HL-60 (cell line): ENCODE measurements around the gene MFF.
A peak's percentile ranks its signal among the peaks of the same experiment; 100 is the strongest.

Source experiments
- DNase-seq, 2 experiments: peaks; one replicate each; pipeline ENCODE4 v3.0.0-alpha.2; 2010 to 2020; ENCODE audit warnings: low read depth in 1 of 2, low spot score in 1 of 2
- H3K27ac ChIP-seq: fragments of 250-450 bp; sonication (Bioruptor Pico); replicated peaks from 2 replicates; pipeline ENCODE4 v1.5.1; 2020; ENCODE audit warnings: mild to moderate bottlenecking, moderate library complexity
- H3K27me3 ChIP-seq: fragments of 250-450 bp; sonication (Bioruptor Pico); 2 replicates; pipeline ENCODE4 v1.5.1; 2021; ENCODE audit warnings: mild to moderate bottlenecking, moderate library complexity; ENCODE audit not compliant: insufficient read depth, poor library complexity, severe bottlenecking
- H3K4me3 ChIP-seq: replicated peaks from 2 replicates; pipeline ENCODE4 v1.5.1; 2011; ENCODE audit warnings: mild to moderate bottlenecking, control low read depth, low read length; ENCODE audit not compliant: insufficient read depth
- GABPA ChIP-seq: IDR thresholded peaks from 2 replicates; pipeline ENCODE4 v1.6.1; 2012; ENCODE audit warnings: low read depth
- POLR2AphosphoS5 ChIP-seq: IDR thresholded peaks from 2 replicates; pipeline ENCODE4 v1.6.1; 2012; ENCODE audit warnings: low read depth
- SPI1 ChIP-seq: IDR thresholded peaks from 2 replicates; pipeline ENCODE4 v1.6.1; 2012; ENCODE audit warnings: low read depth, mild to moderate bottlenecking, borderline replicate concordance
- TF ChIP-seq, protein P1 (sequence below): IDR thresholded peaks from one replicate; pipeline ENCODE4 v1.5.1; 2011; ENCODE audit warnings: low read length, control low read depth, inconsistent platforms; ENCODE audit not compliant: insufficient read depth
- TF ChIP-seq, protein P2 (sequence below): IDR thresholded peaks from 2 replicates; pipeline ENCODE4 v1.6.1; 2012; ENCODE audit warnings: low read depth; ENCODE audit not compliant: insufficient replicate concordance

The MFF gene

DNA sequence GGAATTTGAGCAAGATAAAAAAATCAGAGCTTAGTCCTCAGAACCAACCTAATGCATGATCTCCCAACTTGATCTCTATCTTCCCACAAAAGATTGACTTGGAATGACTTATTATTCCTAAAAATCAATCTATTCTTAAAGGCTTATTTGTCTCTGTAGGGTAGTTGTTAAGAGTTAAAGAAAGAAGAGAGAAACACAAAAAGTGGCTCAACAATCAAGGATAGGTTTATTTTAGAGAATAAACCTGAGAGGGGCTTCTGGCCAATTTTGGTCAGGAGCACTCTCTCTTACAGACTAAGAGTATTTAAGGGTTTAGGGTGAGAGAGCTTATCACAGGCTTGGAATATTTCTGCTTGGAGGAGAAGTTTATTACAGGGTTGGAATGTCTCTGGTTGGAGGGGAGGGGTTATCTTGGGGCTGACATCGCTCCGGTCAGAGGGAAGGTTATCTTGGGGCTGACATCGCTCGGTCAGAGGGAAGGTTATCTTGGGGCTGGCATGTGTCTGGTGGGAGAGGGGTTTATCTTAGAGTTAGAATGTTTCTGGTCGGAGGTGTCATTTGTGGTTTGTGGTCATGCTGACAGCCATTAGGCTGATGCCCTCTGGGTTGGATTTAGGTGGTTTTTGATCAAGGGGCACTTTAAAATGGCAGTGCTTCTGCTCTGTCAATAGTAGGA, 2.4 kb upstream of the MFF start:
- H3K27ac ChIP-seq, result no peak overlapping the region
- no peak overlapping the region for H3K4me3 ChIP-seq
- DNase-seq, result no peak
- no peak for TF ChIP-seq GABPA
- TF ChIP-seq, protein P1, sequence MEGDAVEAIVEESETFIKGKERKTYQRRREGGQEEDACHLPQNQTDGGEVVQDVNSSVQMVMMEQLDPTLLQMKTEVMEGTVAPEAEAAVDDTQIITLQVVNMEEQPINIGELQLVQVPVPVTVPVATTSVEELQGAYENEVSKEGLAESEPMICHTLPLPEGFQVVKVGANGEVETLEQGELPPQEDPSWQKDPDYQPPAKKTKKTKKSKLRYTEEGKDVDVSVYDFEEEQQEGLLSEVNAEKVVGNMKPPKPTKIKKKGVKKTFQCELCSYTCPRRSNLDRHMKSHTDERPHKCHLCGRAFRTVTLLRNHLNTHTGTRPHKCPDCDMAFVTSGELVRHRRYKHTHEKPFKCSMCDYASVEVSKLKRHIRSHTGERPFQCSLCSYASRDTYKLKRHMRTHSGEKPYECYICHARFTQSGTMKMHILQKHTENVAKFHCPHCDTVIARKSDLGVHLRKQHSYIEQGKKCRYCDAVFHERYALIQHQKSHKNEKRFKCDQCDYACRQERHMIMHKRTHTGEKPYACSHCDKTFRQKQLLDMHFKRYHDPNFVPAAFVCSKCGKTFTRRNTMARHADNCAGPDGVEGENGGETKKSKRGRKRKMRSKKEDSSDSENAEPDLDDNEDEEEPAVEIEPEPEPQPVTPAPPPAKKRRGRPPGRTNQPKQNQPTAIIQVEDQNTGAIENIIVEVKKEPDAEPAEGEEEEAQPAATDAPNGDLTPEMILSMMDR, result no peak
- no peak for TF ChIP-seq SPI1
- no peak for TF ChIP-seq POLR2AphosphoS5
- TF ChIP-seq, protein P2, sequence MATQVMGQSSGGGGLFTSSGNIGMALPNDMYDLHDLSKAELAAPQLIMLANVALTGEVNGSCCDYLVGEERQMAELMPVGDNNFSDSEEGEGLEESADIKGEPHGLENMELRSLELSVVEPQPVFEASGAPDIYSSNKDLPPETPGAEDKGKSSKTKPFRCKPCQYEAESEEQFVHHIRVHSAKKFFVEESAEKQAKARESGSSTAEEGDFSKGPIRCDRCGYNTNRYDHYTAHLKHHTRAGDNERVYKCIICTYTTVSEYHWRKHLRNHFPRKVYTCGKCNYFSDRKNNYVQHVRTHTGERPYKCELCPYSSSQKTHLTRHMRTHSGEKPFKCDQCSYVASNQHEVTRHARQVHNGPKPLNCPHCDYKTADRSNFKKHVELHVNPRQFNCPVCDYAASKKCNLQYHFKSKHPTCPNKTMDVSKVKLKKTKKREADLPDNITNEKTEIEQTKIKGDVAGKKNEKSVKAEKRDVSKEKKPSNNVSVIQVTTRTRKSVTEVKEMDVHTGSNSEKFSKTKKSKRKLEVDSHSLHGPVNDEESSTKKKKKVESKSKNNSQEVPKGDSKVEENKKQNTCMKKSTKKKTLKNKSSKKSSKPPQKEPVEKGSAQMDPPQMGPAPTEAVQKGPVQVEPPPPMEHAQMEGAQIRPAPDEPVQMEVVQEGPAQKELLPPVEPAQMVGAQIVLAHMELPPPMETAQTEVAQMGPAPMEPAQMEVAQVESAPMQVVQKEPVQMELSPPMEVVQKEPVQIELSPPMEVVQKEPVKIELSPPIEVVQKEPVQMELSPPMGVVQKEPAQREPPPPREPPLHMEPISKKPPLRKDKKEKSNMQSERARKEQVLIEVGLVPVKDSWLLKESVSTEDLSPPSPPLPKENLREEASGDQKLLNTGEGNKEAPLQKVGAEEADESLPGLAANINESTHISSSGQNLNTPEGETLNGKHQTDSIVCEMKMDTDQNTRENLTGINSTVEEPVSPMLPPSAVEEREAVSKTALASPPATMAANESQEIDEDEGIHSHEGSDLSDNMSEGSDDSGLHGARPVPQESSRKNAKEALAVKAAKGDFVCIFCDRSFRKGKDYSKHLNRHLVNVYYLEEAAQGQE, result no peak
- H3K27me3 ChIP-seq, result no peaks in the 10 kb centered on the region

DNA sequence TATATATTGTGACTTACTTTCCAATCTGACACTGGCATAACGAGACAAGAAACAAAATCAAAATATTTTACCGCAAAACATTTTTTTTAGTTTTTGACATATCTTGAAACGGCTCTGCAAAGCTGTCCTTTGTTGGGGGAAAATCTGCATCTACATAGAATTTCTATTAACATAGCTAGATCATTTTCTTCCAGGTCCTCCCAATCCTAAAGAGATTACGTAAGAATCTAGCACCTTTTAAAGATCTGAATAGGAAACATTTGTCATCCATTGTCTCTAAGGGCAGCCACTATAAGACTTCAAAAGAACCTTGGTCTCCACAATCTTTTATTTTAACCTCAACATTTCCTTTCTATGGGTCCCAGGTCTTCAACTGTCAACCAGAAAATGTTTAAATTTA, 1.2 kb upstream of the MFF start:
- Histone ChIP-seq H3K4me3 (no peak overlapping the region), H3K27ac (no peak overlapping the region), H3K27me3 (no peaks in the 10 kb centered on the region)
- TF ChIP-seq SPI1 (no peak), GABPA (no peak), POLR2AphosphoS5 (no peak)
- TF ChIP-seq, protein P1, result no peak
- TF ChIP-seq, protein P2, result no peak
- DNase-seq, result no peak

DNA sequence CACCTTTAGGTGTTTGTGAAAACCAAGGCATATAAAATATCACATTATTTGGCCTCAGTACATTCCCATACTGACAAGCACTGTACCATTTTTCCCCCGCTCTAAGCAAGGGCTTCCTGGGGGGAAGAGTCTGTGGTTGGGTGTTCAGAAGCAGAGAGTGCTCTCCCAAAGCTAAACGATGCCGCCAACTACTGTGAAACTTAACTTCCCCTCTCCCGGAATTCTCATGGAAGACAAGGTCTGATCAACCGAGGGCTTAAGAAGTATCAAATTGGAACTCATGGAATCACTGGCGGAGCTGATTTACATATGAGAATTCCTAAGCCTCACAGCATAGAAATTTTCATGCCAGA, 433 bp upstream of the MFF start:
- DNase-seq, result peak in 1 of 2 experiments; percentile 4
- TF ChIP-seq SPI1, result peak; percentile 1; the same call in 1 of the 2 replicates
- TF ChIP-seq GABPA, result 0 out of 2 replicates have a peak, but pooled peaks have one; percentile 17
- TF ChIP-seq POLR2AphosphoS5, result no peak
- TF ChIP-seq, protein P2, result peak; percentile 20
- TF ChIP-seq, protein P1, result no peak
- H3K4me3 ChIP-seq, result peak overlapping the region; percentile 96
- H3K27me3 ChIP-seq, result no peaks in the 10 kb centered on the region
- H3K27ac ChIP-seq, result peak overlapping the region; percentile 88
